BJ (cell line): Measurements from ENCODE around the gene TSPAN11. TPM values are rescaled to one million over a fixed set of nuclear protein-coding genes. Genes with fewer than 3 reads are reported as not detected.

Source experiments
- CTCF ChIA-PET: fragments of 350-600 bp; formaldehyde crosslinking; extraction: SDS; loops from one replicate; lab custom pipeline; 2021; ENCODE audit warnings: antibody characterized with exemption, inconsistent platforms; lab: Yijun Ruan, JAX
- POLR2A ChIA-PET: fragments of 300-600 bp; sonication (Branson Sonifier 250); formaldehyde crosslinking; extraction: SDS; loops from one replicate; lab custom pipeline; 2021; ENCODE audit warnings: antibody characterized with exemption; lab: Charles Lee
- DNase-seq: peaks from one replicate; pipeline ENCODE4 v3.0.0-alpha.2; 2011; ENCODE audit warnings: low read depth
- H3K27me3 ChIP-seq: 2 replicates; pipeline ENCODE4 v1.6.0; 2011; ENCODE audit warnings: low read length; ENCODE audit not compliant: control insufficient read depth, insufficient read depth
- H3K36me3 ChIP-seq: 2 replicates; pipeline ENCODE4 v1.5.1; 2011; ENCODE audit warnings: low read length; ENCODE audit not compliant: control insufficient read depth, insufficient read depth
- H3K4me3 ChIP-seq: 2 replicates; pipeline ENCODE4 v1.5.1; 2011; ENCODE audit warnings: low read depth, mild to moderate bottlenecking, control low read depth, low read length
- polyA plus RNA-seq: library from polyadenylated mRNA; depleted of rRNA; stranded (reverse); fragments of >200 nt; gene quantifications from 2 replicates; pipeline ENCODE4 v1.2.3, GENCODE V29; 2011
- TF ChIP-seq, protein P1 (sequence below): IDR thresholded peaks from 2 replicates; pipeline ENCODE4 v1.5.1; 2011; ENCODE audit warnings: low read depth, mild to moderate bottlenecking, control low read depth, inconsistent platforms, low read length, moderate library complexity; ENCODE audit not compliant: insufficient read depth

The TSPAN11 gene
- polyA plus RNA-seq, 1 experiment = 0.64 TPM

DNA sequence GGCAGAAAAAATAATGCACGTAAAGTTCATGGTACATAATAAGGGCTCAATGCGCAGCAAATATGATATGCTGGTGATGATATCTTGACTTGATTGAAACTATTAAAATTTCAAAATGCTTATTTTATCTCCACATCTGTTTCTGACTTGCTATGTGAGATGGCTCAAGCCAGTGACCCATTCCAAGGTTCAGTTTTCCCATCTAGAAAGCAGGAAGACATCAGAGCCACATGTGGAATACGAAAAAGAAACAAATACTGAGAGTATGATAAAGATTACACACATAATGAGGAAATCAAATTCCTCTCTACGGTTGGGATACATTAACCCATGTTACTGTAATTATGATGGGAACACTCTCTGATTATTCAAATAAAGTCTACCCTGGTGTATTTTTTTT is 24.0 kb upstream of the TSPAN11 start:
- no peaks in the 10 kb centered on the region for H3K36me3 ChIP-seq
- ChIA-PET CTCF (interaction anchor here (1.0 kb wide), 1 partner anchor 52 kb away, joined by 3 read pairs; no protein-coding TSS in a partner anchor), POLR2A (no interaction called here)
- H3K4me3 ChIP-seq = no peak overlapping the region
- no peaks in the 10 kb centered on the region; the same call in 1 of the 2 replicates for H3K27me3 ChIP-seq
- DNase-seq = no peak
- TF ChIP-seq, protein P1, sequence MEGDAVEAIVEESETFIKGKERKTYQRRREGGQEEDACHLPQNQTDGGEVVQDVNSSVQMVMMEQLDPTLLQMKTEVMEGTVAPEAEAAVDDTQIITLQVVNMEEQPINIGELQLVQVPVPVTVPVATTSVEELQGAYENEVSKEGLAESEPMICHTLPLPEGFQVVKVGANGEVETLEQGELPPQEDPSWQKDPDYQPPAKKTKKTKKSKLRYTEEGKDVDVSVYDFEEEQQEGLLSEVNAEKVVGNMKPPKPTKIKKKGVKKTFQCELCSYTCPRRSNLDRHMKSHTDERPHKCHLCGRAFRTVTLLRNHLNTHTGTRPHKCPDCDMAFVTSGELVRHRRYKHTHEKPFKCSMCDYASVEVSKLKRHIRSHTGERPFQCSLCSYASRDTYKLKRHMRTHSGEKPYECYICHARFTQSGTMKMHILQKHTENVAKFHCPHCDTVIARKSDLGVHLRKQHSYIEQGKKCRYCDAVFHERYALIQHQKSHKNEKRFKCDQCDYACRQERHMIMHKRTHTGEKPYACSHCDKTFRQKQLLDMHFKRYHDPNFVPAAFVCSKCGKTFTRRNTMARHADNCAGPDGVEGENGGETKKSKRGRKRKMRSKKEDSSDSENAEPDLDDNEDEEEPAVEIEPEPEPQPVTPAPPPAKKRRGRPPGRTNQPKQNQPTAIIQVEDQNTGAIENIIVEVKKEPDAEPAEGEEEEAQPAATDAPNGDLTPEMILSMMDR = no peak

DNA sequence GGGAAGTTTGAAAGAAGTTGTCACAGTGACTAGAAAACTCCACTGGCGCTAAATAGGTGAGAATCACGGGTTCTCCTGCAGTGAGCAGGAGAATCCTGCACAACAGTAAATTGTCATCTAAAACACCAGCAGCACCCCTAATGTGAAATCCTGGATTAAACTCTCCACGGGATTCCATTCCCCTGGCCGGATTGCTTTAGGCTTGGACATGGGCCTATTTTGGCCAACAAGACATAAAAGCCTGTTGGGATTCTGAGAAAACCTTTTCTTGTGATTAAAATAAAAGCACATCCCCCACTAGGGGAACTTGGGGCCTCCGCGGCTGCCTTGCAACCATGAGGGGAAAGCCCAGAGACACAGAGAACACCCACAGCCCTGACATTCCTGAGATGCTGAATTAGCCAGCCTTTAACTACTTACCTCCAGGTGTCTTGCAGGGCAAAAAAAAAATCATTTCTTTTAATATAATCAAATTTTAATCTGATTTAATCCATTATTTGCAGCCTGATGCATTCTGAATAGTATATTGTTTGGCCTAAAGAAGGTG is 21.0 kb upstream of the TSPAN11 start:
- no peak overlapping the region for H3K4me3 ChIP-seq
- H3K27me3 ChIP-seq = no peaks in the 10 kb centered on the region
- TF ChIP-seq, protein P1 = no peak
- ChIA-PET POLR2A (no interaction called here), CTCF (no interaction called here)
- DNase-seq = no peak
- H3K36me3 ChIP-seq = no peaks in the 10 kb centered on the region

DNA sequence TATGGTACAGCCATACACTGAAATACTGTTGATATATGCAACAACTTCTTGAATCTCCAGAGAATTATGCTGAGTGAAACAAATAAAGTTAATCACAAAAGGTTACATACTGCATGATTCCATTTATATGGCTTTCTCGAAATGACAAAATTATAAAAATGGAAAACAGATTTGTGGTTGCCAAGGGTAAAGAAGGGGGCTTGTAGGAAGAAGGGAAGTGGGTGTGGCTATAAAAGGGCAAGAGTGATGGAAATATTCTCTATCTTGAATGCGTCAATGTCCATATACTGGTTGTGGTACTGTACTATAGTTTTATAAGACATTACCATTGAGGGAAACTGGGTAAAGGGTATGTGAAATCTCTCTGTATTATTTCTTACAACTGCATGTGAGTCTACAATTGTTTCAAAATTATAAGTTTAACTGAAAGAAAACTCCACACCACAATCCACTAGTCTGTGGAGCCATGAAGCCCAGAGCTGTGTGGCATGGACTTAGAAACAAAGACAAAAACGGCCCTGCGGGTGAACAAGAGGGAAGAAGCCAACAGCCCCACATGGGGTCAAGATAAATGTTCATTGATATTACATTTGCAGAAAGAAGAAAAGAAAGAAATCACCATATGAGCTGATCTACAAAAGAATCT is 18.3 kb upstream of the TSPAN11 start:
- DNase-seq = no peak
- Histone ChIP-seq H3K36me3 (no peaks in the 10 kb centered on the region), H3K4me3 (no peak overlapping the region), H3K27me3 (no peaks in the 10 kb centered on the region)
- CTCF ChIA-PET = interaction anchor here (1.0 kb wide), 1 partner anchor 61 kb away, joined by 4 read pairs; no protein-coding TSS in a partner anchor
- POLR2A ChIA-PET = interaction anchor here (0.6 kb wide), 1 partner anchor 72 kb away, joined by 7 read pairs; no protein-coding TSS in a partner anchor
- TF ChIP-seq, protein P1 = no peak

DNA sequence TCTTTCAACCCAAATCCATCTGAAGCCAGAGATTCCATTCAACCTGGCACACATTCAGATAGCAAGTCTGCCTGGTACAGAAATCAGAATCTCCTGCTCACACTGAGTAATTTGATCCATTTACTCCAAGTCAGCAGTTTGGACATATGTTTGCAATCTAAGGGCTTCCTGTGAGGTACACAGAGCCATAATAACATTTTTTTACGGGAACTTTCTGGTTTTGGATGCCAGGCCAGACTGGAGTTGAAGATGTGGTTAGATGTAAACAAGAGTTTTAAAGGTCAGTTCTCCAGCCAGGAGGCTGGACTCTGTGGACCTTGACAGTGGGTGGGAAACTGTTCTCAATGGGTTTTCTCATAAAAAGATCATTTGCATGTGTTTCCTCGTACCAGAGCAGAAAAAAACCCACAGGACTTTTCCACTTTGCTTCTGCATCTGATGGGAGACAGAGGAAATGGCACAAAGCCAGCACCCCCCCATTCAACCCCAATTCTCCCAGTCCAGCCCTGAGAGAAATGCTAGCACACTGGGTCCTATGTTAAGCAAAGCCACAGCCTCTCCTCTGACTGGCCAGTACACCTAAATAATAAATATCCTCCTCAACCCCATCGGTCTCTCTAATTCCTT is 17.7 kb upstream of the TSPAN11 start:
- no peaks in the 10 kb centered on the region for H3K27me3 ChIP-seq
- ChIA-PET CTCF (interaction anchor here (1.0 kb wide), 1 partner anchor 61 kb away, joined by 4 read pairs; no protein-coding TSS in a partner anchor), POLR2A (no interaction called here)
- TF ChIP-seq, protein P1 = no peak
- no peaks in the 10 kb centered on the region for H3K36me3 ChIP-seq
- no peak overlapping the region for H3K4me3 ChIP-seq
- peak; percentile 95 for DNase-seq

DNA sequence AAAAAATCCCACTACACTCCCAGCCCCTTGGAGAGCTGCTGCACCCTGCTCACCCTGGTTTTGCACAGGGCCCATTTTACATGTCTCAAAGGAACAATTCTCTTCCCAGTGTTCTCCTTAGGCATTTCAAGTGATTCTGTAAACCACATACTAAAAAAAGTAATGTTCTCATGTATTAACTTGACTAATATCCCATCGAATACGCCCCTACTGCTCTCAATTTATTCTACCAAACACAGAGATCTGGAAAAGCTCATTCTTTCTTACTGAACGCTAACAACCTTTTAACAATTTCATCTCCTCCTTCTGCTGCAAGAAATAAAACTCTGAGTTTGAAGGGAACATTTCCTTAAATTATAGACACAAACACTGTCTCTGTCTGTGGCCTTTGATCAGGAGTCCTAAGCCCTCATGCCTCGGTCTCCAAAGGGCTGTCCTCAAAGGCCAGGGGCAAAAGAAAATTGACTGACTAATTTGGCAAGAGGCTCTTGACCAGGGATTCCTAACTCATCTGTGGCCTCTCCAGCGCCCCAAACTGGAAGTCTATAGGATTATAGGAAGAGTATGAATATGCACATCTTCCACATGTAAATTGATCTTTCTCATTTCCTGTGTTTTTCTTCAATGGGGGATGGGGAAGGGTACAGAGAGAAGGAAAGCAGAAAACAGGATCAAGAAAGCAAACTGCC is 17.1 kb upstream of the TSPAN11 start:
- TF ChIP-seq, protein P1 = no peak
- no peaks in the 10 kb centered on the region for H3K36me3 ChIP-seq
- DNase-seq = no peak
- CTCF ChIA-PET = no interaction called here
- POLR2A ChIA-PET = no interaction called here
- no peak overlapping the region for H3K4me3 ChIP-seq
- no peaks in the 10 kb centered on the region for H3K27me3 ChIP-seq
